HEK293 (cell line): Measurements from ENCODE around the gene CA12.

ENCODE experiments used
- CTCF ChIA-PET: fragments of 350-600 bp; formaldehyde crosslinking; extraction: SDS; loops from one replicate; lab custom pipeline; 2021; ENCODE audit warnings: antibody characterized with exemption; lab: Yijun Ruan, JAX
- POLR2A ChIA-PET: fragments of 300-600 bp; formaldehyde crosslinking; extraction: SDS; loops from one replicate; lab custom pipeline; 2020; ENCODE audit warnings: antibody characterized with exemption, inconsistent platforms; lab: Yijun Ruan, JAX
- H3K27ac ChIP-seq: fragments of 200-500 bp; sonication (Bioruptor generic); 2 replicates; pipeline ENCODE4 v1.5.1; 2014; ENCODE audit warnings: low read depth, low read length, control low read depth, inconsistent platforms; ENCODE audit errors: extremely low read depth
- H3K36me3 ChIP-seq, 2 experiments: fragments of 200-500 bp in 1 of 2; sonication (Bioruptor generic) in 1 of 2; 1 replicate in 1 of 2; 2 replicates in 1 of 2; pipeline ENCODE4 v1.5.1; 2014 to 2017; ENCODE audit warnings: inconsistent platforms in 2 of 2, low read length in 2 of 2; ENCODE audit not compliant: control insufficient read depth in 2 of 2, insufficient read depth in 1 of 2
- H3K4me1 ChIP-seq: fragments of 200-500 bp; sonication (Bioruptor generic); 2 replicates; pipeline ENCODE4 v1.5.1; 2014; ENCODE audit warnings: mild to moderate bottlenecking, low read length, inconsistent platforms; ENCODE audit not compliant: control insufficient read depth, insufficient read depth
- H3K4me3 ChIP-seq: 2 replicates; pipeline ENCODE4 v1.5.1; 2011; ENCODE audit warnings: low read depth, mild to moderate bottlenecking, control low read depth, low read length, moderate library complexity
- H3K9me3 ChIP-seq: fragments of 200-500 bp; sonication (Bioruptor generic); 2 replicates; pipeline ENCODE4 v1.5.1; 2014; ENCODE audit warnings: low read depth, low read length, inconsistent platforms; ENCODE audit not compliant: control insufficient read depth, insufficient read depth
- ATF2 ChIP-seq: fragments of 450-650 bp; formaldehyde crosslinking; IDR thresholded peaks from 2 replicates; pipeline ENCODE4 v1.5.1; 2016; ENCODE audit warnings: missing biosample characterization, missing genetic modification characterization, low read depth
- INSM2 ChIP-seq: fragments of 450-650 bp; formaldehyde crosslinking; IDR thresholded peaks from 2 replicates; pipeline ENCODE4 v1.5.1; 2016; ENCODE audit warnings: missing biosample characterization, missing genetic modification characterization
- KLF8 ChIP-seq: fragments of 450-650 bp; formaldehyde crosslinking; IDR thresholded peaks from 2 replicates; pipeline ENCODE4 v1.5.1; 2016; ENCODE audit warnings: missing biosample characterization, missing genetic modification characterization
- PBX3 ChIP-seq: sonication (generic); formaldehyde crosslinking; IDR thresholded peaks from 2 replicates; pipeline ENCODE4 v1.8.1; 2022; ENCODE audit warnings: mild to moderate bottlenecking, moderate library complexity, missing genetic modification reagents
- TRIM28 ChIP-seq: IDR thresholded peaks from 2 replicates; pipeline ENCODE4 v1.6.1; 2011; ENCODE audit warnings: low read length, control low read depth, borderline replicate concordance
- YY2 ChIP-seq: fragments of 450-650 bp; formaldehyde crosslinking; IDR thresholded peaks from 2 replicates; pipeline ENCODE4 v1.5.1; 2016; ENCODE audit warnings: missing biosample characterization, missing genetic modification characterization
- ZBTB48 ChIP-seq: fragments of 450-650 bp; formaldehyde crosslinking; IDR thresholded peaks from 2 replicates; pipeline ENCODE4 v1.5.1; 2016; ENCODE audit warnings: missing biosample characterization, missing genetic modification characterization
- ZNF146 ChIP-seq: fragments of 450-650 bp; formaldehyde crosslinking; IDR thresholded peaks from 2 replicates; pipeline ENCODE4 v1.5.1; 2016; ENCODE audit warnings: missing biosample characterization, missing genetic modification characterization
- ZNF155 ChIP-seq: fragments of 450-650 bp; formaldehyde crosslinking; IDR thresholded peaks from 2 replicates; pipeline ENCODE4 v1.5.1; 2016; ENCODE audit warnings: missing biosample characterization, missing genetic modification characterization
- ZNF18 ChIP-seq: fragments of 450-650 bp; formaldehyde crosslinking; IDR thresholded peaks from 2 replicates; pipeline ENCODE4 v1.5.1; 2016; ENCODE audit warnings: missing biosample characterization, missing genetic modification characterization
- ZNF221 ChIP-seq: fragments of 450-650 bp; formaldehyde crosslinking; IDR thresholded peaks from 2 replicates; pipeline ENCODE4 v1.5.1; 2017; ENCODE audit warnings: missing biosample characterization, missing genetic modification characterization, borderline replicate concordance
- ZNF354C ChIP-seq: fragments of 450-650 bp; formaldehyde crosslinking; IDR thresholded peaks from 2 replicates; pipeline ENCODE4 v1.5.1; 2016; ENCODE audit warnings: missing biosample characterization, missing genetic modification characterization, low read depth, borderline replicate concordance
- ZNF362 ChIP-seq: fragments of 450-650 bp; formaldehyde crosslinking; IDR thresholded peaks from 2 replicates; pipeline ENCODE4 v1.5.1; 2016; ENCODE audit warnings: missing biosample characterization, missing genetic modification characterization
- ZNF366 ChIP-seq: fragments of 450-650 bp; formaldehyde crosslinking; conservative IDR thresholded peaks from 2 replicates; pipeline ENCODE4 v1.5.1; 2016; ENCODE audit warnings: missing biosample characterization, missing genetic modification characterization
- ZNF37A ChIP-seq: fragments of 450-650 bp; IDR thresholded peaks from 2 replicates; pipeline ENCODE4 v1.5.1; 2018; ENCODE audit warnings: missing biosample characterization, missing genetic modification characterization
- ZNF404 ChIP-seq: fragments of 450-650 bp; formaldehyde crosslinking; IDR thresholded peaks from 2 replicates; pipeline ENCODE4 v1.5.1; 2017; ENCODE audit warnings: missing biosample characterization, missing genetic modification characterization
- ZNF423 ChIP-seq: fragments of 450-650 bp; formaldehyde crosslinking; IDR thresholded peaks from 2 replicates; pipeline ENCODE4 v1.5.1; 2016; ENCODE audit warnings: missing biosample characterization, missing genetic modification characterization
- ZNF626 ChIP-seq: fragments of 450-650 bp; sonication (Bioruptor Pico); formaldehyde crosslinking; IDR thresholded peaks from 2 replicates; pipeline ENCODE4 v1.5.1; 2018; ENCODE audit warnings: missing biosample characterization, missing genetic modification characterization, inconsistent platforms
- ZNF791 ChIP-seq: fragments of 450-650 bp; formaldehyde crosslinking; IDR thresholded peaks from 2 replicates; pipeline ENCODE4 v1.5.1; 2016; ENCODE audit warnings: missing biosample characterization, missing genetic modification characterization
- ZSCAN18 ChIP-seq: fragments of 450-650 bp; formaldehyde crosslinking; IDR thresholded peaks from 2 replicates; pipeline ENCODE4 v1.5.1; 2016; ENCODE audit warnings: missing biosample characterization, missing genetic modification characterization

The CA12 gene

GRCh38 chr15:63305260-63305659 lies 76.4 kb downstream of the CA12 start:
- no peaks in the 10 kb centered on the region for H3K9me3 ChIP-seq
- H3K4me3 ChIP-seq, result no peak overlapping the region
- CTCF ChIA-PET, result interaction anchor here (0.6 kb wide), 1 partner anchor 576 kb away, joined by 3 read pairs; no protein-coding TSS in a partner anchor
- H3K4me1 ChIP-seq, result no peaks in the 10 kb centered on the region
- TF ChIP-seq ZNF791 (tag by site-specific recombination), result no peak
- TF ChIP-seq ZNF155 (tag by site-specific recombination), result no peak
- TF ChIP-seq ZNF37A (tag by site-specific recombination), result no peak
- no peak for TF ChIP-seq ZBTB48 (tag by site-specific recombination)
- no peak for TF ChIP-seq ZSCAN18 (tag by site-specific recombination)
- TF ChIP-seq ZNF423 (tag by site-specific recombination), result no peak
- TF ChIP-seq TRIM28, result no peak
- TF ChIP-seq ZNF146 (tag by site-specific recombination), result no peak
- no peak for TF ChIP-seq ATF2 (tag by site-specific recombination)
- TF ChIP-seq YY2 (tag by site-specific recombination), result no peak
- no peak for TF ChIP-seq ZNF354C (tag by site-specific recombination)
- no peak for TF ChIP-seq ZNF362 (tag by site-specific recombination)
- no peak for TF ChIP-seq ZNF626
- no peak for TF ChIP-seq KLF8 (tag by site-specific recombination)
- TF ChIP-seq ZNF366 (tag by site-specific recombination), result no peak
- TF ChIP-seq ZNF18 (tag by site-specific recombination), result no peak
- no peak for TF ChIP-seq ZNF404
- TF ChIP-seq PBX3 (CRISPR knock-in tag), result no peak
- TF ChIP-seq INSM2, result no peak
- TF ChIP-seq ZNF221 (tag by site-specific recombination), result no peak
- TF ChIP-seq, all 188 proteins: peak for 0
- H3K27ac ChIP-seq, result no peak overlapping the region
- POLR2A ChIA-PET, result no interaction called here
- peaks cover 0 to 18% of the 10 kb centered on the region in 2 experiments; a peak in 1 of 3 replicates for H3K36me3 ChIP-seq
